ENCODE results near the gene GYPC. TPM values are rescaled to one million over a fixed set of nuclear protein-coding genes. Genes with fewer than 3 reads are reported as not detected.

The GYPC gene
- total RNA-seq, 1 donor from 2014 or later = 125 TPM

- intact Hi-C loops (cut with micrococcal nuclease) = no loop called here
- Mint-ChIP-seq H3K36me3 (ENCODE audit: low read depth) (no peaks in the 10 kb centered on the region), H3K27ac (no peak overlapping the region), H3K27me3 (ENCODE audit: insufficient read depth) (peaks cover 5% of the 10 kb centered on the region), H3K9me3 (peaks cover 6% of the 10 kb centered on the region), H3K4me1 (ENCODE audit: low read depth) (no peaks in the 10 kb centered on the region), H3K4me3 (no peak overlapping the region)
- no peak for DNase-seq (ENCODE audit: low spot score)
These were observed 83.2 kb downstream of the GYPC start for GRCh38 chr2:126739141-126739540.

GRCh38 chr2:126744640-126745039 lies 88.7 kb downstream of the GYPC start:
- DNase-seq (ENCODE audit: low spot score) = no peak
- Mint-ChIP-seq H3K4me1 (ENCODE audit: low read depth) (no peaks in the 10 kb centered on the region), H3K27ac (no peak overlapping the region), H3K27me3 (ENCODE audit: insufficient read depth) (peaks cover 10% of the 10 kb centered on the region), H3K36me3 (ENCODE audit: low read depth) (no peaks in the 10 kb centered on the region), H3K9me3 (peaks cover 6% of the 10 kb centered on the region), H3K4me3 (no peak overlapping the region)
- intact Hi-C loops (cut with micrococcal nuclease) = no loop called here

Other genes starting within 250 kb of the GYPC start
- not detected in 2 replicates for gene TEX51, start 242.7 kb downstream of the GYPC start, total RNA-seq

Measured in activated T-helper 1 cell treated with anti-CD3 and anti-CD28 coated beads, Interleukin-12 subunit alpha, Interleukin-12 subunit beta, Interleukin-2, Interleukin-4 antibody, amounts not matched to agents 30 ng/mL and 10 ng/mL and 1 ng/mL, durations not matched to agents 14 hours and 24 hours and 36 hours (primary cell).